SK-N-SH (cell line): Measurements from ENCODE around the gene MTG1.

Source experiments
- CTCF ChIP-seq: fragments of 200-600 bp; sonication (generic); IDR thresholded peaks from 2 replicates; pipeline ENCODE4 v1.6.1; 2017; ENCODE audit warnings: antibody characterized with exemption, mild to moderate bottlenecking, moderate library complexity
- ELF1 ChIP-seq: IDR thresholded peaks from 2 replicates; pipeline ENCODE4 v1.4.0; 2012
- GATA2 ChIP-seq: sonication (generic); formaldehyde crosslinking; IDR thresholded peaks from 2 replicates; pipeline ENCODE4 v1.5.0; 2020; ENCODE audit warnings: mild to moderate bottlenecking, missing genetic modification reagents
- JUND ChIP-seq: IDR thresholded peaks from 2 replicates; pipeline ENCODE4 v1.4.0; 2012
- REST ChIP-seq: IDR thresholded peaks from 2 replicates; pipeline ENCODE4 v1.6.1; 2012; ENCODE audit warnings: mild to moderate bottlenecking, low read depth, low read length, moderate library complexity
- RFX5 ChIP-seq: IDR thresholded peaks from 2 replicates; pipeline ENCODE4 v1.6.1; 2012; ENCODE audit warnings: mild to moderate bottlenecking, improper control_type of control experiment, low read length
- USF1 ChIP-seq: IDR thresholded peaks from 2 replicates; pipeline ENCODE4 v1.4.0; 2012; ENCODE audit warnings: low read depth, borderline replicate concordance

GRCh38 chr10:133461027-133461426, 67.1 kb downstream of the MTG1 start:
- TF ChIP-seq ELF1 (no peak), REST (no peak), CTCF (no peak), RFX5 (no peak), GATA2 (CRISPR knock-in tag) (no peak), JUND (no peak), USF1 (no peak)
